ENCODE results near the gene GMCL2. TPM values are rescaled to one million over a fixed set of nuclear protein-coding genes. Genes with fewer than 3 reads are reported as not detected.
"Not testable (repeated sequence)": the region's sequence is repeated elsewhere in the genome, so short reads cannot be mapped to it uniquely, and the experiment has no call there.

GMCL2 gene
- total RNA-seq, 6 experiments from 2014 or later, result not detected

- TF ChIP-seq CTCF (IDR thresholded peaks at IDR 0.05), result no peak
- TF ChIP-seq POLR2A (IDR thresholded peaks at IDR 0.05), result no peak
- ATAC-seq, result no peak
- 89% methylated on average over 14 of the region's 14 CpGs for WGBS (ENCODE audit: insufficient coverage, low coverage, low lambda C conversion rate, missing lambda C conversion rate)
Measured at GRCh38 chr5:178201221-178201926, 14.2 kb upstream of the GMCL2 start.

GRCh38 chr5:178199581-178200434, 12.6 kb upstream of the GMCL2 start:
- Histone ChIP-seq H3K4me1 (peaks cover 0 to 12% (median 4%) of the 10 kb centered on the region in 4 donors), H3K27ac (no peak overlapping the region), H3K36me3 (no peaks in the 10 kb centered on the region), H3K4me3 (no peak overlapping the region), H3K27me3 (no peaks in the 10 kb centered on the region), H3K9me3 (no peaks in the 10 kb centered on the region)
- no peak for ATAC-seq
- intact Hi-C loops (cut with DNase I), result no loop called here
- TF ChIP-seq CTCF (IDR thresholded peaks at IDR 0.05) (no peak), POLR2A (IDR thresholded peaks at IDR 0.05) (no peak)
- 90% methylated on average over 8 of the region's 12 CpGs for WGBS (ENCODE audit: insufficient coverage, low coverage, low lambda C conversion rate, missing lambda C conversion rate)
- DNase-seq, result peak in 1 of 3 donors; percentile 30

More at GRCh38 chr5:178201221-178201926, 14.2 kb upstream of the GMCL2 start:
- peak in 1 of 3 donors; percentile 21 for DNase-seq
- Histone ChIP-seq H3K27ac (no peak overlapping the region), H3K9me3 (no peaks in the 10 kb centered on the region), H3K36me3 (peaks cover 0 to 2% (median under 1%) of the 10 kb centered on the region in 4 donors), H3K4me3 (no peak overlapping the region), H3K27me3 (no peaks in the 10 kb centered on the region), H3K4me1 (peaks cover 0 to 11% (median 2%) of the 10 kb centered on the region in 4 donors)
- intact Hi-C loops (cut with DNase I), result no loop called here

GRCh38 chr5:178198706-178199105, 11.5 kb upstream of the GMCL2 start:
- Histone ChIP-seq H3K27me3 (no peaks in the 10 kb centered on the region), H3K9me3 (no peaks in the 10 kb centered on the region), H3K4me3 (no peak overlapping the region), H3K36me3 (no peaks in the 10 kb centered on the region), H3K4me1 (peaks cover 0 to 12% (median 5%) of the 10 kb centered on the region in 4 donors), H3K27ac (no peak overlapping the region)
- peak in 1 of 3 donors; percentile 12 for DNase-seq
- intact Hi-C loops (cut with DNase I), result no loop called here
- 60% methylated on average over 3 of the region's 11 CpGs for WGBS (ENCODE audit: insufficient coverage, low coverage, low lambda C conversion rate, missing lambda C conversion rate)
- no peak for TF ChIP-seq CTCF (IDR thresholded peaks at IDR 0.05)
- TF ChIP-seq POLR2A (IDR thresholded peaks at IDR 0.05), result no peak
- no peak for ATAC-seq

- H3K4me3 ChIP-seq; intact Hi-C loops (cut with DNase I); H3K9me3 ChIP-seq; H3K27ac ChIP-seq; H3K27me3 ChIP-seq; ATAC-seq; H3K36me3 ChIP-seq: not testable (repeated sequence)
- H3K4me1 ChIP-seq, result peaks cover 0 to 12% (median 5%) of the 10 kb centered on the region in 4 donors
- 100% methylated on average over 1 of the region's 11 CpGs for WGBS (ENCODE audit: insufficient coverage, low coverage, low lambda C conversion rate, missing lambda C conversion rate)
- peak in 2 of 3 donors; percentile 2 to 12 for DNase-seq
Measured at GRCh38 chr5:178198151-178198550, 11.0 kb upstream of the GMCL2 start.

- peak; percentile 48 to 72 (median 57) for ATAC-seq
- DNase-seq, result peak in 2 of 3 donors; percentile 33 to 48
- peaks cover 0 to 18% (median 5%) of the 10 kb centered on the region in 4 donors for H3K4me1 ChIP-seq
- TF ChIP-seq POLR2A (IDR thresholded peaks at IDR 0.05), result no peak
- peak; percentile 27 to 53 (median 45) for TF ChIP-seq CTCF (IDR thresholded peaks at IDR 0.05)
- H3K9me3 ChIP-seq, result no peaks in the 10 kb centered on the region
- 80% methylated on average over 1 of the region's 8 CpGs for WGBS (ENCODE audit: insufficient coverage, low coverage, low lambda C conversion rate, missing lambda C conversion rate)
- intact Hi-C loops (cut with DNase I), result no loop called here
- no peak overlapping the region for H3K4me3 ChIP-seq
- no peak overlapping the region for H3K27ac ChIP-seq
- H3K27me3 ChIP-seq, result no peaks in the 10 kb centered on the region
- no peaks in the 10 kb centered on the region for H3K36me3 ChIP-seq
Measured at GRCh38 chr5:178196986-178197385, 9.8 kb upstream of the GMCL2 start.

Data from right lobe of liver (tissue), 6 donors.